Measurements from ENCODE around the gene FNIP1. TPM values are rescaled to one million over a fixed set of nuclear protein-coding genes. Genes with fewer than 3 reads are reported as not detected.

FNIP1 gene
- total RNA-seq, 2 donors from 2014 or later, result 44.1 to 49.5 TPM

DNA sequence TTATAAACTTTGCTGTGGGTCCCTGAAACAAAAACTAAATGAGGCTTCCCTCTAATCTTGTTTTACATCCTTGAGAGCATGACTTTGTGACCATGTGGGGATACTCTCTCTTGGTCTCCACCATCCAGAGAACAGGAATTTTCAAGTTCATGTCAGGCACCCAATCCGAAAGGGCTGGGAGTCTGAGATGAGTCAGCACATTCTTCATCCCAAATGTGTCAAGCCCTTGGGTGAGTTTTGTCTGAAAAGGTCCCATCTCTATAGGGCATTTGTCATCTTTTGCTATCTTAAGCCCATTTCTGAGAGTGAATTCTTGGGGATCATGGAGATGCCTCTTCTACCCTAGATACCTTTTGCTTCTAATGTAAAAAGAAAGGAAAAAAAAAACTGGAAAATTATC is 134.9 kb downstream of the FNIP1 start:
- no peak for DNase-seq (ENCODE audit: low spot score)
- H3K4me1 ChIP-seq (replicated peaks), result no peaks in the 10 kb centered on the region
- no peak overlapping the region for H3K27ac ChIP-seq
- H3K9me3 ChIP-seq, result no peaks in the 10 kb centered on the region
- no peak overlapping the region for H3K4me3 ChIP-seq
- no peak for TF ChIP-seq POLR2A (IDR thresholded peaks at IDR 0.05)
- TF ChIP-seq, protein P1, sequence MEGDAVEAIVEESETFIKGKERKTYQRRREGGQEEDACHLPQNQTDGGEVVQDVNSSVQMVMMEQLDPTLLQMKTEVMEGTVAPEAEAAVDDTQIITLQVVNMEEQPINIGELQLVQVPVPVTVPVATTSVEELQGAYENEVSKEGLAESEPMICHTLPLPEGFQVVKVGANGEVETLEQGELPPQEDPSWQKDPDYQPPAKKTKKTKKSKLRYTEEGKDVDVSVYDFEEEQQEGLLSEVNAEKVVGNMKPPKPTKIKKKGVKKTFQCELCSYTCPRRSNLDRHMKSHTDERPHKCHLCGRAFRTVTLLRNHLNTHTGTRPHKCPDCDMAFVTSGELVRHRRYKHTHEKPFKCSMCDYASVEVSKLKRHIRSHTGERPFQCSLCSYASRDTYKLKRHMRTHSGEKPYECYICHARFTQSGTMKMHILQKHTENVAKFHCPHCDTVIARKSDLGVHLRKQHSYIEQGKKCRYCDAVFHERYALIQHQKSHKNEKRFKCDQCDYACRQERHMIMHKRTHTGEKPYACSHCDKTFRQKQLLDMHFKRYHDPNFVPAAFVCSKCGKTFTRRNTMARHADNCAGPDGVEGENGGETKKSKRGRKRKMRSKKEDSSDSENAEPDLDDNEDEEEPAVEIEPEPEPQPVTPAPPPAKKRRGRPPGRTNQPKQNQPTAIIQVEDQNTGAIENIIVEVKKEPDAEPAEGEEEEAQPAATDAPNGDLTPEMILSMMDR (IDR thresholded peaks at IDR 0.05), result no peak
- no peak for TF ChIP-seq POLR2AphosphoS5 (IDR thresholded peaks at IDR 0.05)
- no peaks in the 10 kb centered on the region for H3K27me3 ChIP-seq (replicated peaks; ENCODE audit: insufficient read depth)
- intact Hi-C loops (cut with DNase I), result no loop called here
- WGBS, result 100% methylated on average over 1 of the region's 1 CpG
- no peaks in the 10 kb centered on the region for H3K36me3 ChIP-seq

DNA sequence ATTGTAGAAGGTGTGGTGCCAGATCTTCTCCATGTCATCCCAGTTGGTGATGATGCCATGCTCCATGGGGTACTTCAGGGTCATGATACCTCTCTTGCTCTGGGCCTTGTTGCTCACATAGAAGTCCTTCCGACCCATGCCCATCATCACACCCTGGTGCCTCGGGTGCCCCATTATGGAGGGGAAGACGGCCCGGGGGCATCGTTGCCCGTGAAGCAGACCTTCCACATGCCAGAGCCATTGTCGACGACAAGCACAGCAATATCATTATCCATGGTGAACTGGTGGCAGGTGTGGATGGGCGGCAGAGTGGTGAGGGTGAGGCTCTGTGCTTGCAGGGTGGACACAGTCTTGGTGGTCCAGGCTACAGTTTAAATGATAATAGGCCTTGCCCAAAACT is 137.0 kb downstream of the FNIP1 start:
- WGBS, result 97% methylated on average over 9 of the region's 9 CpGs
- no peaks in the 10 kb centered on the region for H3K36me3 ChIP-seq

GRCh38 chr5:131659290-131659689 is 137.5 kb downstream of the FNIP1 start:
- H3K4me3 ChIP-seq, result no peak overlapping the region
- no peaks in the 10 kb centered on the region for H3K36me3 ChIP-seq
- TF ChIP-seq POLR2A (IDR thresholded peaks at IDR 0.05) (no peak), POLR2AphosphoS5 (IDR thresholded peaks at IDR 0.05) (no peak)
- TF ChIP-seq, protein P1 (IDR thresholded peaks at IDR 0.05), result no peak
- H3K27ac ChIP-seq, result no peak overlapping the region
- H3K4me1 ChIP-seq (replicated peaks), result no peaks in the 10 kb centered on the region
- DNase-seq (ENCODE audit: low spot score), result no peak
- H3K27me3 ChIP-seq (replicated peaks; ENCODE audit: insufficient read depth), result no peaks in the 10 kb centered on the region
- H3K9me3 ChIP-seq, result no peaks in the 10 kb centered on the region
- over 99% methylated on average over 13 of the region's 13 CpGs for WGBS
- intact Hi-C loops (cut with DNase I), result no loop called here

More for the DNA sequence above, 137.0 kb downstream of the FNIP1 start:
- no peaks in the 10 kb centered on the region for H3K9me3 ChIP-seq
- no peak overlapping the region for H3K4me3 ChIP-seq
- no peaks in the 10 kb centered on the region for H3K4me1 ChIP-seq (replicated peaks)
- intact Hi-C loops (cut with DNase I), result no loop called here
- H3K27me3 ChIP-seq (replicated peaks; ENCODE audit: insufficient read depth), result no peaks in the 10 kb centered on the region
- no peak for DNase-seq (ENCODE audit: low spot score)
- no peak overlapping the region for H3K27ac ChIP-seq
- TF ChIP-seq POLR2A (IDR thresholded peaks at IDR 0.05) (no peak), POLR2AphosphoS5 (IDR thresholded peaks at IDR 0.05) (no peak)
- TF ChIP-seq, protein P1 (IDR thresholded peaks at IDR 0.05), result no peak

- Histone ChIP-seq H3K4me3 (no peak overlapping the region), H3K4me1 (replicated peaks) (no peaks in the 10 kb centered on the region), H3K27me3 (replicated peaks; ENCODE audit: insufficient read depth) (no peaks in the 10 kb centered on the region), H3K36me3 (peaks cover 0 to 6% of the 10 kb centered on the region in 2 donors), H3K9me3 (no peaks in the 10 kb centered on the region), H3K27ac (no peak overlapping the region)
- no peak for DNase-seq (ENCODE audit: low spot score)
- intact Hi-C loops (cut with DNase I), result no loop called here
- TF ChIP-seq POLR2AphosphoS5 (IDR thresholded peaks at IDR 0.05), result no peak
- TF ChIP-seq, protein P1 (IDR thresholded peaks at IDR 0.05), result no peak
- WGBS, result 93% methylated on average over 2 of the region's 2 CpGs
Measured at GRCh38 chr5:131654776-131655175, 142.0 kb downstream of the FNIP1 start.

DNA sequence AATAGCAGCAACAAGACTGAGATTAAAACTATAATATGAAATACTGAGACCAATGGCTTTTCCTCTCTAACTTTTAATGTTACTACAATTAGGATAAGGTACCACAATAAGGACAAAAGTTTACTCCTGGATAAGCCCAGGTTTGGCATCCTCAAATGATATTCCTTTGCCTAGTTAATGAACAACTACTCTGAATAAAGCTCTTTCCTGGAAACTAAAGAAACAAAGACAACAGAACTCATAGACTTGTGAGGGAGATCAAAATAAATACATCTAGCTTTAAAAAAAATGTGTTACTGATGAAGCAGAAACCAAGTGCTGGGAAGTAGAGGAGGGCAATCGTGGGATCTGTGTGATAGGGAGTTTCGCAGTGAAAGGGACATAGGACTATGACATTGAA is 142.5 kb downstream of the FNIP1 start:
- Histone ChIP-seq H3K4me3 (no peak overlapping the region), H3K27ac (no peak overlapping the region), H3K4me1 (replicated peaks) (no peaks in the 10 kb centered on the region), H3K27me3 (replicated peaks; ENCODE audit: insufficient read depth) (no peaks in the 10 kb centered on the region), H3K36me3 (peaks cover 0 to 6% of the 10 kb centered on the region in 2 donors), H3K9me3 (no peaks in the 10 kb centered on the region)
- TF ChIP-seq POLR2AphosphoS5 (IDR thresholded peaks at IDR 0.05) (no peak), POLR2A (IDR thresholded peaks at IDR 0.05) (no peak)
- intact Hi-C loops (cut with DNase I), result no loop called here
- no peak for DNase-seq (ENCODE audit: low spot score)
- WGBS, result 85% methylated on average over 2 of the region's 2 CpGs
